Gastrocnemius medialis (tissue), 4 donors: ENCODE measurements around the gene ARID1B.

Experiments used
- CTCF ChIP-seq, 5 experiments: fragments of 450-650 bp in 3 of 5; fragments of 200-600 bp in 2 of 5; sonication (generic) in 2 of 5; IDR thresholded peaks in 4 of 5; conservative IDR thresholded peaks in 1 of 5; 1 replicate in 4 of 5; 2 replicates in 1 of 5; pipeline ENCODE4 v1.5.1; 2016 to 2019; ENCODE audit warnings: antibody characterized with exemption in 5 of 5, mild to moderate bottlenecking in 3 of 5, moderate library complexity in 3 of 5
- POLR2A ChIP-seq, 2 donors: fragments of 450-650 bp; IDR thresholded peaks; one replicate each; pipeline ENCODE4 v1.6.1; 2017; ENCODE audit warnings: antibody characterized with exemption in 2 of 2, mild to moderate bottlenecking in 2 of 2, moderate library complexity in 2 of 2

GRCh38 chr6:157121897-157122296 lies 344.7 kb downstream of the ARID1B start:
- TF ChIP-seq CTCF (IDR thresholded peaks at IDR 0.05 in 4 of 5, conservative IDR thresholded peaks at IDR 0.05 in 1 of 5) (no peak), POLR2A (IDR thresholded peaks at IDR 0.05) (no peak)
